ENCODE results near the gene D2HGDH.
"Not testable (repeated sequence)": the region's sequence is repeated elsewhere in the genome, so short reads cannot be mapped to it uniquely, and the experiment has no call there.

D2HGDH gene

DNA sequence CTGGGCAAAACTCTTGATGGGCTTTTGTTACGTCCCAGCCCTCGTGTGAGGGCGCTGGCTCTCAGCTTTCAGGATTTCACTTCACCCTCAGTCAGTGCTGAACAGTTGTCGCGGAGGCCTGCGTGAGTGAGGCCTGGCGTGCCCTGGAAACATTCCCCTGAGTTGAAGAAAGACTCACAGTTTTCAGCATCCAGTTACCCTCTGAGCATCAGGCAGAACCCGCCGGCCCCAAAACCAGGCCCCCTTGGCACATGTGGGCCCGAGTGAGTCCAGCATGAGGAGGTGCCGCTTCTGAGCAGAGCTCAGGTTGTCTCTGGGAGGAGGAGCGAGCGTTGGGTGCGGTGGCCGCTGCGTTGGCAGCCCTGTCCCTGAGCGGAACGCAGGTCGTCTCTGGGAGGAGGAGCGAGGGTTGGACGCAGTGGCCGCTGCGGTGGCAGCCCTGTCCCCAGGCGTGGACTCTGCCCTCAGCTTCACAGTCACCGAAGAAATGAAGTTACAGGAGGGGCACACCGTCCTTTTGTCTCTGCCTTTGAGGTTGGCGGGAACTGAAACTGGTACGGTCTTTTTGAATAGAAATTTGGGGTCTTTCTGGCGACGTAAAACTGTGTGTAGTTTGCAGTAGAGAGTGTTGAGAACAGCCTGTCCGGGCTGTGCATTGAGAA is 74.4 kb downstream of the D2HGDH start, which contains the start of gene NEU4:
NEU4 (plus strand) TSS at position 473 of the 662 bp plus-strand sequence. CDS start 5,292 bp downstream, outside the sequence.
- no peak for DNase-seq (ENCODE audit: low read depth)

DNA sequence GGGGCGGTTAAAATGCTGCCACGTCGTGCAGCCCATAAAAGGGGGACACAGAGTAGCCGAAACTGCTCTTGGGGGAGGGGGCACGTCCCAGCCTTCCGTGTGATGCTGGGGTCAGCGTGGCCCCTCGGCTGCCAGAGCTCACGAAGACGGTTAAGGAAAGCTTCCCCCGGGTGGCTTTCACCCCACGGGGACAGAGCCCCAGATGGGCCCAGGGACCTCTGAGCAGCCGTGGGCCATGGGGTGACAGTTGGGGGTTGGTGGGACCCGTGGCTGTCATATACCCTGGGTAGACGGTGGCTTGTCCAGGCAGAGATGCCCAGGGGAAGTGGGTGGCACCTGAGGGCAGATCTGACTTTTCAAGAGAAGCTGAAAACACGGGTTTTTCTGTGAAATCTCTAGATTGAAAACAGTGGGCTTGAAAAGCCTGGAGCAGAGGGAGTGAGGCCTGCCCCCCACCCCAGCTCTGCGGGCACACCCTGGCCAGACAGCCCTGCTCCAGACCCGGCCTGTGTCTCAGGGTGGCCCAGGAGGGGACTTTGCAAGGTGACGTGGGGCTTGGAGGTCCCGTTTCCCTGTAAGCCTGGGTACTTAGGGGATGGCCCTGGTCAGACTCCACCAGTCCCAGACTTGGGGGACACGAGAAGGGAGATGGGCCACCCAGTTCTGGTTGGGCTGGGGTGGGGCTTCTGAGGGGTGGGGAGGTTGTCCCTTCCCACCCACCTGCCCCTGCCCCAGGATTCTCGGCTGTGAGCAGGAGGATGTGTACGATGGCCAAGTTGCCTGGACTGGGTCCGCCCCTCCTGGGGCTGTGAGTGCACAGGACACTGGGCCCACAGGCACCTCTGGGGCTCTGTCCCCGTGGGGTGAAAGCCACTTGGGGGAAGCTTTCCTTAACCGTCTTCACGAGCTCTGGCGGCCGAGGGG is 75.2 kb downstream of the D2HGDH start:
- DNase-seq (ENCODE audit: low read depth): no peak

DNA sequence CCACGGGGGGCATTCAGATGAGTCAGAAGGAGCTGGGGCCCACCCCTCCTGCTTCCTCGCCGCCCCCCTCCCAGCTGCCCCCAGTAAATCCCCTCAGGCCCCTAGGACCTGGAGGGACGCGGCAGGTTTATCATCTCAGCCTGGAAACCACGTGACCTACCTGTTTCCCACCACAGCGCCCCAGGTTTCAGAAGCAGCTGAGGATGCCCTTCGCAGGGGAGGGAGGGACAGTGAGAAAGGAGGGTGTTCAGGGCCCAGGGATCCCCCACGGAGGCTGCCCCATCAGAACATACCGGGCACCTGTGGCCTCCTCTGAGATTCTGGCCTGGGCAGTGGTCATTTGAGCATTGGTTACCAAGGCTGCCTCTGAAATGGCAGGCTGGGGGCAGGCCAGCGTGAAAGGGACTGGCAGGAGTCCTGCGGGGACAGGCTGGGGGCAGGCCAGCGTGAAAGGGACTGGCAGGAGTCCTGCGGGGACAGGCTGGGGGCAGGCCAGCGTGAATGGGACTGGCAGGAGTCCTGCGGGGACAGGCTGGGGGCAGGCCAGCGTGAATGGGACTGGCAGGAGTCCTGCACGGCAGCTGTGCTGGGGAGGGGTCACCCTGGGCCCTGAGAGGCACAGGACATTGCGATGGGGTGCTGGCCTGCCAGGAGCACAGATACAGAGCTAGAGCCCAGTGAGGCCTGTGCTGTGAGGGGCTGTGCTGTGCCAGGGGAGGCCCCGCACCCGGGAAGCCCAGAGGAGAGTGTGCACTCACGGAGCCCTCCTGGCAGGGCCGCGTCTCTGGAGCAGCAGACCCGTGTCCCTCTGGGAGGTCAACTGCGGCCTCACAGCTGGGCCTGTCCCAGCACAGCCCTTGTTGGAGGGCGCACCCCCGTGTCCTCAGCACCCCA is 76.1 kb downstream of the D2HGDH start:
- DNase-seq (ENCODE audit: low read depth): no peak

DNA sequence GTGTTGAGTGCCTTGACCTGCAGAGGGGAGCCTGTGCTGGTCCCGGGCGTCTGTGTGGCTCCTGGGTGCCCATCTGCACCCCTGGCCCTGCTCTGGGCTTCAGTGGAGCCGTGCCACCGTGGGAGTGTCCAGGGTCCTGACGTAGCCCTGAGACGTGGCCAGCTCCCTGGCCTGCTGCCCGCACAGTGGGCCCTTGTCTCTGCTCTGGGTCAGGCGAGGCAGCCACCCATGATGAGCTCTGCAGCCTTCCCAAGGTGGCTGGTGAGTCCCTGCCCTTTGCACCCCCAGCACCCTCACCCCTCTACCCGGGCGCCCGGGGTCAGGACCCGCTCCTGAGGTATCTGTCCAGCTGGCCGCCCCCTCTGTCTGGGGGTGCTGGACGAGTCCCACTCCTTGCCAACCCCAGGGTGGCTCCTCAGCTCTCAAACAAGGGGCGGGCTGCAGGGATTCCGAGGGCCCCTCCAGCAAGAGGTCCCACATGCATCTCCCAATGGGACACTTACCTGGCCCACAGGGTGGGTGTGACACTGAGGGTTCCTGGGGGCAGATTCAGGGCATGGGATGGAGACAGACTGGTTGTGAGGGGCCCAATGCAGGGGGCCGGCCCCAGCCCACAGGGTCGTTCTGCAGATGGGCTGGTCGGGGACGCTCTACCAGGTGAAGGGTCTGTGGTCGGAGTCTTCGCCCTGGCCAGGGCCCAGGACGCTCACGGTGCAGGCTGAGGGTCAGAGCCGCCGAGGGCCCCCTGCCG is 76.9 kb downstream of the D2HGDH start:
- DNase-seq (ENCODE audit: low read depth): no peak

DNA sequence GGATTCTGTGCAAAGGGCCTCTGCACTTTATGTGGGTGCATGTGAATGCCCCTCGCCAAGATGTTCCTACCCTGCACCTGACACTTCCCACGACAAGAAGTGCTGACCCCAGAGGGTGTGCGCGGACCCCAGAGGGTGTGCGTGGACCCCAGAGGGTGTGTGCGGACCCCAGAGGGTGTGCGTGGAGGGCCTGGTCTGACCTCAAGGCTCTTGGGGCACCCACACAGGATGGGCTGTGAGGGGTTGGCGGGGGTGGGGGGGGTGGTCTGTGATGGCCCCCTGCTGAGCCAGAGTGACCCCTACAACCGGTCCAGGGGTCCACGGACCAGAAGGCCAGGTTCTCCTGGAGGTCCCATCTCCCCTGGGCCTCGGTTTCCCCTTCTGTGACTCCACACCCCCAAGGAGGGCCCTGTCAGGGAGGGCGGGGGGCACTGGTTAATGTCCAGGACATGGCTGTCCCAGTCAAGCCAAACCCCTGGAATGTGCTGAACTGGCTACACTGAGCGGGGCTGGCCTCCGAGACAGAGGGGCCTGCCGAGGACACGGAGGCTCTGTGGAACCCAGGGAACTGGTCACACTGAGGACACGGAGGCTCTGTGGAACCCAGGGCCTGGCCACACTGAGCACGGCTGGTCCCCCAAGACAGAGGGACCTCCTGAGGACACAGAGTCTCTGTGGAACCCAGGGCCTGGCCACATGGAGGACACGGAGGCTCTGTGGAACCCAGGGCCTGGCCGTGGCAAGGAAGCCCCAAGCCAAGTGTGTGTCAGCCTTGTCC is 77.7 kb downstream of the D2HGDH start:
- DNase-seq (ENCODE audit: low read depth): no peak

DNA sequence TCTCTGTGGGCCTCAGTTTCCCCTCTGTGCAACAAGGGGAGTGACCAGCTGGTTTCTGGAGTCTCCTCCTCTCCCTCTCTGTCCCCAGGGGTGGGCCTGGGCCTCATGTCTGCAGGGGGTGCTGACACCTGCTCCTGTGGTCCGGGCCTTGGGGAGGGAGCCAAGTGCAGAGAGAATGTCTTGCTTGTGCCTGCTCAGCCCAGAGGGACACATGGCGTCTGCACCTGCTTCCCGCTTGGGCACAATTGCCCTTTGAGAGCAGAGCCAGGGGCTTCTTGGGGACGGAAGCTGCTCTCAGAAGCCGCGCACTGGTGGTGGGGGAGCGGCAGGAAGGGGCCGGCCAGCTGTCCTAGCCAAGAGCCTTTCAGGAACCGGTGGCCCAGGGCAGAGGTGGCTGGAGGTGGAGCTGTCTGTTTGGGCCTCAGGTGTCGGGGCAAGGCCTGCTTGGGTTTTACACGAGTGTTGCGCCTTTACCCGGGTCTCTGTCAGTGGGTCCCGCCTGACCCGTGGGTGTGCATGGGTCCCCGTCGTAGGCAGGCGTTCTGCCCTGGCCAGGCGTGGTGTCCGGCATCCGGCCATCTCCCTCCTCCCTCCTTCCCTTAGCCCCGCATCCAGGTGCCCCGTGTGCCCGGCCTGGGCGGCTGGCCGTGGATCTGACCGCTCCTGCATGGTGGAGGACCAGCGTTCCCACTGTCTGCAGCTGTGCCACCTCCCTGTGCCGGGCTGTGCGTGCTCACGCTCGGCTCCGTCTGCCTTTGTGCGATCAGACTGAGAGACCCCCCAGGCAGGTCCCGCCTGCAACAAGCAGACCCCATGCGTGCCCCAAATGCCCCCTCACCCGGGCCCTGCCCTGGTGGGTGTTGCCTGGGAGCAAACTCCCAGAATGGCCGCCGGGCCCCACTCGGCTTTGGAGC is 78.6 kb downstream of the D2HGDH start:
- no peak for DNase-seq (ENCODE audit: low read depth)

DNA sequence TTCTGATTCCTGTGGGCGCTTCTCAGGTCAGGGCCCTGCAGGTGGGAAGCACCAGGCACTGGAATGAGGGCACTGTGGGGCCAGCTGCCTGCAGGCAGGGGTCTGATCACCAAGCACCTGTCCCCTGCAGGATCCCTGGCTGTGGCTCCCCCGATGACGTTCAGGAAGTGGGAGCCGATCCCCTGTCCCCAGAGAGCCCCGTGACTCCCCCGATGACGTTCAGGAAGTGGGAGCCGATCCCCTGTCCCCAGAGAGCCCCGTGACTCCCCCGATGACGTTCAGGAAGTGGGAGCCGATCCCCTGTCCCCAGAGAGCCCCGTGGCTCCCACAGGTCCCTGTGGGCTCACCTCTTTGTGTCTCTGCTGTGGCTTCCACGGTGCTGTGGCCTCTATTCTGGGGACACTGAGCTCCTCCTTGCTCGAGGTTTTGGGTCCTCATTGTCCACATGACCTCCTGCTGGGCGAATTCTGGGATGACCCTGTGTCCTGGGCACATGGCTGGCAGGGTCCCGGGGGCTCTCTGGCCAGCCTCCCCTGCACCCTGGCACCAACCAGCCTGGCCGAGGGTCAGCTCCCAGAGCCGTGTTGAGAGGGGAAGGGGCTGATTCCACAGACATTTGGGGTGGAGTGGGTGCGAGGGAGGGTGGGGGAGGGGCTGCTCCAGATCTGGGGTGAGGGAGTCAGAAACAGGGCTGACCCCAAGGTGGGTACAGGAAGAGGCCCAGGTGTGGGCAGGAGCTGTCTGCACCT is 79.4 kb downstream of the D2HGDH start:
- no peak for DNase-seq (ENCODE audit: low read depth)

DNA sequence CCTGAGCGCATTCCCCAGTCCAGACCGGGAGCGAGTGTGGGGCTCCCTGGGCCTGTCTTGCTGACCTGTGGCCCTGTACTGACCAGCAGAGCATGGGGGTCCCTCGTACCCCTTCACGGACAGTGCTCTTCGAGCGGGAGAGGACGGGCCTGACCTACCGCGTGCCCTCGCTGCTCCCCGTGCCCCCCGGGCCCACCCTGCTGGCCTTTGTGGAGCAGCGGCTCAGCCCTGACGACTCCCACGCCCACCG is 79.9 kb downstream of the D2HGDH start:
- DNase-seq (ENCODE audit: low read depth): no peak

DNA sequence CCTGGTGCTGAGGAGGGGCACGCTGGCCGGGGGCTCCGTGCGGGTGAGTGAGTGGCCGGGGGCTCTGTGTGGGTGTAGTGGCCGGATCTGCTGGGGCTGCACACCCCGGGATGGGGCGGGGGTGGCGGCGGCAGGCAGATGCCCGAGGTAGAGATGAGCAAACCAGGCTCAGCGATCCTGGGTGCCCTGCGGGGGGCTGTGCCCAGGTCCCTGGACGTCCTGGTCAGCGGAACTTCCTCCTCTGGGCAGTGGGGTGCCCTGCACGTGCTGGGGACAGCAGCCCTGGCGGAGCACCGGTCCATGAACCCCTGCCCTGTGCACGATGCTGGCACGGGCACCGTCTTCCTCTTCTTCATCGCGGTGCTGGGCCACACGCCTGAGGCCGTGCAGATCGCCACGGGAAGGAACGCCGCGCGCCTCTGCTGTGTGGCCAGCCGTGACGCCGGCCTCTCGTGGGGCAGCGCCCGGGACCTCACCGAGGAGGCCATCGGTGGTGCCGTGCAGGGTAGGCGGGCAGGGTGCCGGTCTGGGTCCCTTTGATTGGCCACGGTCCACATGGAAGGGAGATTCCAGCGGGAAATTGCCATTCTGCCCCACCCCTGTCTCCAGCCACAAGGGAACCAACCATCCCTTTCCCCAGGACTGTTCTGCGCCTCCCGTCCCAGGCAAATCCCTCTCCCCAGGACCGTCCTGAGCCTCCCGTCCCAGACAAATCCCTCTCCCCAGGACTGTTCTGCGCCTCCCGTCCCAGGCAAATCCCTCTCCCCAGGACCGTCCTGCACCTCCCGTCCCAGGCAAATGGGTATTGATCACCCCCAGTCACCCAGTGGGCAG is 80.4 kb downstream of the D2HGDH start:
- DNase-seq (ENCODE audit: low read depth): no peak

DNA sequence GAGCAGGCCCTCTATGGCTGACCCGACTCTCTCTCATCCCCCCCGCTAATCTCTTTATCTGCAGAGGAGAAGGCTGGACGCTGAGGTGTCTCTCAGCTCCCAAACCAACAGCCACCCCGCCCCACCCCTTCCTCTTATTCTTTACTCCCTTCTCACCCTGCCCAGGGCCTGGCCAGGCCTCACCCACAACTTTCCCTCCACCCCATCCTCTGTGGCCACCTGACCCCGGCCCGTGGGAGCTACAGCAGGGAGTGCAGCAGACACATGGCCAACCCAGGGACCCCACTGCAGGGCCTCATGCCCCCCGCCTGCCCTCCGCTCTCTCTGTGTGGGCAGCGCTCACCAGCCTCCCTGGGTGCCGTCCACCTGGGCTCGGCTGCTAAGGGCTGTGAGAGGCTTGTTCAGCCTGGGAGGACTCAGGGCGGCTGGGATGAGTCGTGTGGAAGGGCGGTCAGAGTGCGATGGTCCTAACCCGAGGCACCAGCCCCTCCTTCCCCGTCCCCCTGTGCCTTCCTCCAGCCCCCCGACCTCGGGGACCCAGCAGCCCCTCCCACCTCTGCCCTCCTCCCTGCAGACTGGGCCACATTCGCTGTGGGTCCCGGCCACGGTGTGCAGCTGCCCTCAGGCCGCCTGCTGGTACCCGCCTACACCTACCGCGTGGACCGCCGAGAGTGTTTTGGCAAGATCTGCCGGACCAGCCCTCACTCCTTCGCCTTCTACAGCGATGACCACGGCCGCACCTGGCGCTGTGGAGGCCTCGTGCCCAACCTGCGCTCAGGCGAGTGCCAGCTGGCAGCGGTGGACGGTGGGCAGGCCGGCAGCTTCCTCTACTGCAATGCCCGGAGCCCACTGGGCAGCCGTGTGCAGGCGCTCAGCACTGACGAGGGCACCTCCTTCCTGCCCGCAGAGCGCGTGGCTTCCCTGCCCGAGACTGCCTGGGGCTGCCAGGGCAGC is 81.3 kb downstream of the D2HGDH start:
- DNase-seq (ENCODE audit: low read depth): no peak

DNA sequence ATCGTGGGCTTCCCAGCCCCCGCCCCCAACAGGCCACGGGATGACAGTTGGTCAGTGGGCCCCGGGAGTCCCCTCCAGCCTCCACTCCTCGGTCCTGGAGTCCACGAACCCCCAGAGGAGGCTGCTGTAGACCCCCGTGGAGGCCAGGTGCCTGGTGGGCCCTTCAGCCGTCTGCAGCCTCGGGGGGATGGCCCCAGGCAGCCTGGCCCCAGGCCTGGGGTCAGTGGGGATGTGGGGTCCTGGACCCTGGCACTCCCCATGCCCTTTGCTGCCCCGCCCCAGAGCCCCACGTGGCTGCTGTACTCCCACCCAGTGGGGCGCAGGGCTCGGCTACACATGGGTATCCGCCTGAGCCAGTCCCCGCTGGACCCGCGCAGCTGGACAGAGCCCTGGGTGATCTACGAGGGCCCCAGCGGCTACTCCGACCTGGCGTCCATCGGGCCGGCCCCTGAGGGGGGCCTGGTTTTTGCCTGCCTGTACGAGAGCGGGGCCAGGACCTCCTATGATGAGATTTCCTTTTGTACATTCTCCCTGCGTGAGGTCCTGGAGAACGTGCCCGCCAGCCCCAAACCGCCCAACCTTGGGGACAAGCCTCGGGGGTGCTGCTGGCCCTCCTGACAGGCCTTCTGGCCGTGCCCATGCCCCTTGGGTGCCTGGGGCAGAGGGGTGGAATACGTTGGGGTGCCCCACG is 82.1 kb downstream of the D2HGDH start:
- DNase-seq (ENCODE audit: low read depth): no peak

DNA sequence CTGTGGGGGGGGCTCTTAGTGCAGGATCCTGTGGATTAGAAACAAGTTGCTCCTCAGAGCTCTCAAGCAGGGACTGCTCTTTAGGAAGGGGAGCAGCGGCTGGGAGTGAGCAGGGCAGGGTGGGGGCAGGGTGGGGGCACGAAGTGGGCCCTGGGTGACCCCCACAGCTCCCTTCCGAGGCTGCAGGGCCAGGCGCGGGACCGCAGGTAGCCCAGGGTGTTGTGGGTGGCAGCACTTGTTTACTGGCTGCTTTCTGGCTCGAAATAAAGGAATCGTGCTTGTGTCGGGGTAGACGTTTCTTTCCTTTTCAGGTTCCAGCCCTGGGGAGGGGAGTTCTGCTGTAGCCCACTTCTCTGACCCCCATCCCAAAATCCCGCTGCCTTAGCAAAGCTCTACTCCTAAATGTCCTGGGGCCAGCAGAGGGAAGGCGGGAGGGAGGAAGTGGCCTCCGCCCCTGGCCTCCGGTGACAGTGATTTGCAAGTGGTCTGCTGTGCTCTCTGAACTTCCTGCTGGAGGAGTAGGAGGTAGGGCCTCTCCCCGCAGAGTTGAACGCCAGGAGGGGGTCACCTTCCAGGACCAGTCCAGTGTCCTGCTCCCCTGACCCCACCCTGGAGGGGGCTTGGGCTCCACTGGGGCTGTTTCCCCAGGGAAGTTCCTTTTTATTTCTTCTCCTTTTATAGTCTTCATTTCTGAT is 82.8 kb downstream of the D2HGDH start:
- DNase-seq (ENCODE audit: low read depth): no peak

DNA sequence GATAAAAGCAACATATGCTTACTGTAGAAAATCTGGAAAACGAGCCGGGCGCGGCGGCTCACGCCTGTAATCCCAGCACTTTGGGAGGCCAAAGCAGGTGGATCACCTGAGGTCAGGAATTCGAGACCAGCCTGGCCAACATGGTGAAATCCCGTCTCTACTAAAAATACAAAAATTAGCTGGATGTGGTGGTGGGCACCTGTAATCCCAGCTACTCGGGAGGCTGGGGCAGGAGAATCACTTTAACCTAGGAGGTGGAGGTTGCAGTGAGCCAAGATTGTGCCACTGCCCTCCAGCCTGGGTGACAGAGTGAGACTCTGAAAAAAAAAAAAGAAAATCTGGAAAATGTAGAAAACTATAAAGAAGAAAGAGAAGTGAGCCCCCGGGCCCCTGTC is 83.4 kb downstream of the D2HGDH start:
- DNase-seq (ENCODE audit: low read depth): not testable (repeated sequence)

All from fibroblast of gingiva (primary cell).